Liver (tissue), 3 donors: ENCODE data around the gene KCNA5.

Source experiments
- CTCF ChIP-seq: fragments of 150-350 bp; IDR thresholded peaks from 2 replicates; pipeline ENCODE4 v1.5.1; 2017; ENCODE audit warnings: improper control_type of control experiment, low read depth, low read length; ENCODE audit not compliant: missing input control
- EGR1 ChIP-seq, 2 donors: IDR thresholded peaks; 2 replicates each; pipeline ENCODE4 v1.6.1; 2016 to 2018; ENCODE audit warnings: antibody characterized with exemption in 2 of 2, low read depth in 2 of 2
- HNF4A ChIP-seq, 2 donors: conservative IDR thresholded peaks; 2 replicates each; pipeline ENCODE4 v1.6.1; 2016; ENCODE audit warnings: antibody characterized with exemption in 2 of 2, mild to moderate bottlenecking in 2 of 2
- HNF4G ChIP-seq: IDR thresholded peaks from 2 replicates; pipeline ENCODE4 v1.6.1; 2016; ENCODE audit warnings: antibody characterized with exemption
- MAX ChIP-seq: IDR thresholded peaks from 2 replicates; pipeline ENCODE4 v1.6.1; 2016; ENCODE audit warnings: antibody characterized with exemption
- NR2F2 ChIP-seq: IDR thresholded peaks from 2 replicates; pipeline ENCODE4 v1.6.1; 2016; ENCODE audit warnings: antibody characterized with exemption
- REST ChIP-seq: IDR thresholded peaks from 2 replicates; pipeline ENCODE4 v1.6.1; 2016; ENCODE audit warnings: antibody characterized with exemption, mild to moderate bottlenecking
- RXRA ChIP-seq, 2 donors: IDR thresholded peaks; 2 replicates each; pipeline ENCODE4 v1.6.1; 2017 to 2018; ENCODE audit warnings: antibody characterized with exemption in 2 of 2, mild to moderate bottlenecking in 1 of 2
- donor health status: healthy.
- donor health status: healthy.

GRCh38 chr12:5052348-5052747 lies 8.7 kb downstream of the KCNA5 start:
- TF ChIP-seq CTCF (no peak), EGR1 (IDR thresholded peaks at IDR 0.05; ENCODE audit: low read depth in 2 of 2) (no peak), HNF4A (conservative IDR thresholded peaks at IDR 0.05) (no peak), RXRA (IDR thresholded peaks at IDR 0.05) (no peak), MAX (no peak), REST (no peak), HNF4G (no peak), NR2F2 (no peak)
